HK-2 (cell line): ENCODE measurements around the gene EEIG1.
"Not testable (repeated sequence)": the region's sequence is repeated elsewhere in the genome, so short reads cannot be mapped to it uniquely, and the experiment has no call there.

Experiments
- DNase-seq: peaks from one replicate; pipeline ENCODE4 v3.0.0-alpha.2; 2018; ENCODE audit not compliant: unreplicated experiment

EEIG1 gene

GRCh38 chr9:127980706-127981558, at the start of gene EEIG1:
EEIG1 (minus strand) TSS chr9:127980989; CDS start chr9:127980137, 852 bp downstream.
- DNase-seq, result peak; percentile 95

DNA sequence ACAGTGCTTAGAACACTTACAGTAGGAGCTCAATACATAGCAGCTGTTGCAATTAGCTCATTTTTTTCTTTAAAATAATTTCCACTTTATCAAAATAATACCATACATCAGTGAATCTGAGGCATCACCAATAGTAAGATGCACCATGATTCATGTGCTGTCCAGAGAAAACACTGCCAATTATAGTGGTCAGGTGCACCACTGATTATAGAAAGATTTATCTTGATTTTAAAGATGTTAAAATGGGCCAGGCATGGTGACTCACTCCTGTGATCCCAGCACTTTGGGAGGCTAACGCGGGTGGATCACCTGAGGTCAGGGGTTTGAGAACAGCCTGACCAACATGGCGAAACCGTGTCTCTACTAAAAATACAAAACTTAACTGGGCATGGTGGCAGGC, 46.9 kb upstream of the EEIG1 start:
- no peak for DNase-seq

DNA sequence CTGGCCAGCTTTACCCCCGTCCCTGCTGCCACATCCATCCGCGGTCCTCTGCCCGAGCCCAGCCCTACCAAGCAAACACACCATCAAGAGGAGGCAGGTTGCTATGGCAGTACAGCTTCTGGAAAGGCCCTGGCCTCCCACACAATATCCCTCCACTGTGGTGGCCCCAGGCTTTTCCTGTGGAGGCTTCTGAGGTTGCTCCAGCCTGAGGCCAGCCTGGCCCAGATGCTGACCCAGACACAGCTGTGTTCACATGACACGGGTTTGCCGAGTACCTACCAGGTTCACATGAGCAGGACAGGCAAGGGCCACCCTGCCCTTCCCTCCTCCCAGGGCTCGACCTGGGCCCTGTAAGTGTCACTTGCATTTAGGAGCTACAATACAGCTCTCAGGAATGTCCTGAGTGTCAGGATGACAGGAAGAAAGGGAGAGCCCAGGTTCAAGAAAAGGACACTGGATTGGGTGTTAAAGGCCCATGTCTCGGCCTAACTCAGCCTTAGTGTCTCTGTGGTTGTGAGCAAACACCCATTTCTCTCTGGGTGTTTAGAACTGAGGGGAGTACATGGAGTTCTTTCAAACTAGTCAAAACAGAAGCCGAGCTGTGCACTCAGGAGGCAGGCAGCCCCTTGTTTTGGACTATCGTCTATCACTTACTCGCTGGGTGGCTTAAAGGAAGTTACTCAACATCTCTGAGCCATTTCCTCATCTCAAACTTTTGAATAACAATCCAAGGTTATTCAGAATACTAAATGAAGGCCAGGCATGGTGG, 46.2 kb upstream of the EEIG1 start:
- no peak for DNase-seq

DNA sequence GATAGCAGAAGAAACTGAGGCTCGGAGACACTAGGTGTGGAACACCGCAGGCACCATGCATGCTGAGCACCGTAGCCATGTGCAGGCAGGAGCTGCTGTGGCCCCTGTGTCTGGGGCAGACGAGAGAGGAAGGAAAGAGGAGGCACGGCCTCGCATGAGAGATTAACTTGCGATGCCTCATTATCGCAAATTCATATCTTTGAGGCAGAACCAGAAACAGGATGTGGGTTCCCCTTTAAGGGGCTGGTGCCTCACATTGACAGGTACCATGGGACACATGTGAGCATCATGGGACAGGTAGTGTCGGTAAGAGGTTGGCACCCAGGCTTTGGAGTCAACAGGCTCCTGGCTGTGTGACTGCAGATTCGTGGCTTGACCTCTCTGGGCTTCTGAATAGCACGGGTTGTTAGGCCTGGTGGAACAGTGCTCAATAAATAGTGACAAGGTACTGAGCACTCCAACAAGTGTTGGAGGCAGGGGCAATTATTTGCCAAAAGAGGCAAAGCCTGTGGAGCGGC, 45.5 kb upstream of the EEIG1 start:
- no peak for DNase-seq

GRCh38 chr9:128025736-128026135, 44.9 kb upstream of the EEIG1 start:
- DNase-seq, result no peak

GRCh38 chr9:128024761-128025308, 44.0 kb upstream of the EEIG1 start:
- no peak for DNase-seq

DNA sequence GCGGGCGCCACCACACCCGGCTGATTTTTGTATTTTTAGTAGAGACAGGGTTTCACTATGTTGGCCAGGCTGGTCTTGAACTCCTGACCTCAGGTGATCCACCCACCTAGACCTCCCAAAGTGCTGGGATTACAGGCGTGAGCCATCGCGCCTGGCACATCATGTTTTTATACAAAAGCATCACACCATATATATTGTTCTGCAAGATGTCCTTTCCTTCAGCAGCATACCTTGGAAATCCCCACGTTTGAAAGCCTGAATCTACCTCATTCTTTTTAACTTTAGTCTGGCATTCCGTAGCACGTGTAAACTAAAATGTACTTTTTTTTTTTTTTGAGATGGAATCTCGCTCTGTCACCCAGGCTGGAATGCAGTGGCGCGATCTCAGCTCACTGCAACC, 42.9 kb upstream of the EEIG1 start:
- not testable (repeated sequence) for DNase-seq

DNA sequence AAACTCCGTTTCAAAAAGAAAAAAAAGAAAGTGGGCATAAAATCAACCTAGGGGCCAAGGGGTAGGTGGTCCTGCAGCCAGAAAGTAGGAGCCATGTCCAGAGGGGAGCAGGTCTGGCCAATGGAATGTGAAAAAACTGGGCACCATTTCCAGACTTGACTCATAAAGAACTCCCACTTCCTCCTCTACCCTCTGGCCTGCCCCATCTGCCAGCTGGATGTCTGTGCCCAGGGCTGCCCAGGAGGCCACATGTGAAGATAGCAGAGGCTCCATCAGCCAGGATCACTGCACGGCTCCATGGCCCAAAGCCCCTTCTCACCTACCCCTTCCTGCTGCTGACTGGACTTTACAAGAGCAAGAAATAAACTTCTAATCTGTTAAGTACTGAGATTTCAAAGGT, 42.1 kb upstream of the EEIG1 start:
- no peak for DNase-seq

DNA sequence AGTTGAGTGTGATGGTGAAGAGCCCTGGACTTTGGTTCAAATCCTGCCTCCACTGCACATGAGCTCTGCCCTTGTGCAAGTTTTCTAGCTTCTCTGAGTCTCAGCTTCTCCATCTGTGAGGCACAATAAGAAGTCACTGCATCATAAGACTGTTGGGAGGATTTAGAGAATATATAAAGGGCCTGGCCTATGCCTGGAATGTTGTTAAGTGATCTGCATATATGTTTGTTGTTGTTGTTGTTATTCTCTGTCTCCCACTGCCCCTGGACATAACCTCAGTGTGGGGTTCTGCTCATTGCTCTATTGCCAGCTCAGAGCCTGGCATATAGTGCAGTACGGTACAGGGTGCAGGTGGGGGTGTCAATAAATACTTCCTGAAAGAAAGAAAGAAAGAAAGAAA, 40.3 kb upstream of the EEIG1 start:
- DNase-seq, result no peak

- no peak for DNase-seq
Measured at GRCh38 chr9:128020692-128021091, 39.9 kb upstream of the EEIG1 start.

GRCh38 chr9:128015696-128016095, 34.9 kb upstream of the EEIG1 start:
- no peak for DNase-seq

- DNase-seq, result no peak
Measured at GRCh38 chr9:128011071-128011817, 30.5 kb upstream of the EEIG1 start.

- DNase-seq, result no peak
Measured at GRCh38 chr9:128009639-128010038, 28.9 kb upstream of the EEIG1 start.

DNA sequence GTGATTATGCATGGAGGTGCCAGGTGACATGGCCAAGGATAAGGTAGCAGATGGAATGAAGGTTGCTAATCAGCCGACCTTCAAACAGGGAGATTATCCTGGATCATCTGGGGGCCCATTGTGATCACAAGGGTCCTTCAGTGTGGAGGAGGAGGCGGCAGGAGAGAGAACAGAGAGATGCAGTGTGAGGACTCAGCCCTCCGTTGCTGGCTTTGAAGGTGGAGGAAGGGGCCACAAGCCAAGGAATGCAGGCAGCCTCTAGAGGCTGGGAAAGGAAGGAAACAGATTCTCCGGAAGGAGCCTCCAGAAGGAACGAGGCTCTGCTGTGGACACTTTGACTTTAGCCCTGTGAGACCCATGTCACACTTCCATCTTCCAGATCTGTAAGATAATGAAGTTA, 27.4 kb upstream of the EEIG1 start:
- no peak for DNase-seq

DNA sequence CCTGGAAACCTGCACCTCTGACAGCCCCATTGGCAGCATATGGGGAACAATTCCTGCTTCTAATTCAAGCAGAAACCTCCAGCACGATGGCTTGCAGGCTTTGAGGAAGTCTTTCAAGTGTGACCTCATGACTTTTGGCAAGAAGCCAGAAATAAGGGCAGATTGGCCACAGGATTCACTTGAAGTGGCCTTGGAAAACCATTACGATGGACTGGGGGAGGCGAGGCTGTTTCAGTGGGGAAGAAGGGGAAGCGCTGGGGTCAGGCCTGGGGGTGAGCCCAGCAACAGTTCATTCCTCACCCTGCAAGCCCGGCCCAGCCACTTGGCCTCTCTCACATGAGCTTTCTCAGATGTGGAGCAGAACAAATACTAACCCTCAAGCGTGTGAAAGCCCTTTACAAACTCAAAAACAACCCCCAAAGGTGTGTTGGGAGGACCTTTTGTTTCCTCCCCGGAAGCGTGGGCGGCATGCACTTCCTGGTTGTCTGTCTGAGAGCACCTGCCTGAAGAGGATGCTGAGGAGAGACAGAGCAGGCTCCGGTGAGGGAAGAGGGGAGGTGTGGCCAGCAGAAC, 26.9 kb upstream of the EEIG1 start:
- peak; percentile 67 for DNase-seq

- DNase-seq, result no peak
Measured at GRCh38 chr9:128006332-128006996, 25.7 kb upstream of the EEIG1 start.

GRCh38 chr9:128005923-128006322, 25.1 kb upstream of the EEIG1 start:
- DNase-seq, result no peak

GRCh38 chr9:128003966-128004604, 23.3 kb upstream of the EEIG1 start:
- no peak for DNase-seq

- DNase-seq, result no peak
Measured at GRCh38 chr9:128002959-128003358, 22.2 kb upstream of the EEIG1 start.

GRCh38 chr9:128001779-128002298, 21.1 kb upstream of the EEIG1 start:
- DNase-seq, result peak; percentile 80
